HEK293 (cell line): ENCODE measurements around the gene IER2.
A peak's percentile ranks its signal among the peaks of the same experiment; 100 is the strongest.

ENCODE experiments used
- KLF9 ChIP-seq: fragments of 450-650 bp; formaldehyde crosslinking; IDR thresholded peaks from 2 replicates; pipeline ENCODE4 v1.5.1; 2016; ENCODE audit warnings: missing biosample characterization, missing genetic modification characterization, low read depth
- MZF1 ChIP-seq: fragments of 450-650 bp; formaldehyde crosslinking; IDR thresholded peaks from 2 replicates; pipeline ENCODE4 v1.5.1; 2017; ENCODE audit warnings: missing biosample characterization, missing genetic modification characterization, borderline replicate concordance
- REST ChIP-seq: fragments of 450-650 bp; formaldehyde crosslinking; IDR thresholded peaks from 2 replicates; pipeline ENCODE4 v1.5.1; 2016; ENCODE audit warnings: missing biosample characterization, missing genetic modification characterization
- SCRT2 ChIP-seq: fragments of 450-650 bp; formaldehyde crosslinking; IDR thresholded peaks from 2 replicates; pipeline ENCODE4 v1.5.1; 2016; ENCODE audit warnings: missing biosample characterization, missing genetic modification characterization
- ZFHX2 ChIP-seq: fragments of 450-650 bp; formaldehyde crosslinking; conservative IDR thresholded peaks from 2 replicates; pipeline ENCODE4 v1.5.1; 2016; ENCODE audit warnings: missing biosample characterization, missing genetic modification characterization
- ZFP37 ChIP-seq: fragments of 450-650 bp; formaldehyde crosslinking; IDR thresholded peaks from 2 replicates; pipeline ENCODE4 v1.5.1; 2016; ENCODE audit warnings: missing biosample characterization, missing genetic modification characterization
- ZNF138 ChIP-seq: fragments of 450-650 bp; formaldehyde crosslinking; IDR thresholded peaks from 2 replicates; pipeline ENCODE4 v1.5.1; 2016; ENCODE audit warnings: missing biosample characterization, missing genetic modification characterization, borderline replicate concordance
- ZNF169 ChIP-seq: fragments of 450-650 bp; formaldehyde crosslinking; IDR thresholded peaks from 2 replicates; pipeline ENCODE4 v1.5.1; 2016; ENCODE audit warnings: missing biosample characterization, missing genetic modification characterization
- ZNF433 ChIP-seq: fragments of 450-650 bp; formaldehyde crosslinking; IDR thresholded peaks from 2 replicates; pipeline ENCODE4 v1.5.1; 2016; ENCODE audit warnings: missing biosample characterization, missing genetic modification characterization, low read depth
- ZNF473 ChIP-seq: fragments of 450-650 bp; formaldehyde crosslinking; IDR thresholded peaks from 2 replicates; pipeline ENCODE4 v1.5.1; 2017; ENCODE audit warnings: missing biosample characterization, missing genetic modification characterization
- ZNF48 ChIP-seq: fragments of 450-650 bp; formaldehyde crosslinking; IDR thresholded peaks from 2 replicates; pipeline ENCODE4 v1.5.1; 2016; ENCODE audit warnings: missing biosample characterization, missing genetic modification characterization
- ZNF514 ChIP-seq: fragments of 450-650 bp; formaldehyde crosslinking; IDR thresholded peaks from 2 replicates; pipeline ENCODE4 v1.5.1; 2016; ENCODE audit warnings: missing biosample characterization, missing genetic modification characterization
- ZNF529 ChIP-seq: fragments of 450-650 bp; formaldehyde crosslinking; IDR thresholded peaks from 2 replicates; pipeline ENCODE4 v1.5.1; 2017; ENCODE audit warnings: missing genetic modification characterization, missing biosample characterization; ENCODE audit not compliant: insufficient replicate concordance
- ZNF596 ChIP-seq: fragments of 450-650 bp; IDR thresholded peaks from 2 replicates; pipeline ENCODE4 v1.5.0; 2018; ENCODE audit warnings: missing biosample characterization, mild to moderate bottlenecking, missing genetic modification characterization, moderate library complexity
- ZNF600 ChIP-seq: fragments of 450-650 bp; formaldehyde crosslinking; IDR thresholded peaks from 2 replicates; pipeline ENCODE4 v1.5.1; 2016; ENCODE audit warnings: missing biosample characterization, missing genetic modification characterization
- ZNF639 ChIP-seq: fragments of 450-650 bp; formaldehyde crosslinking; IDR thresholded peaks from 2 replicates; pipeline ENCODE4 v1.5.1; 2016; ENCODE audit warnings: missing biosample characterization, missing genetic modification characterization
- ZNF664 ChIP-seq: fragments of 450-650 bp; formaldehyde crosslinking; IDR thresholded peaks from 2 replicates; pipeline ENCODE4 v1.5.1; 2016; ENCODE audit warnings: missing biosample characterization, missing genetic modification characterization
- ZNF76 ChIP-seq: fragments of 450-650 bp; formaldehyde crosslinking; IDR thresholded peaks from 2 replicates; pipeline ENCODE4; 2016; ENCODE audit warnings: low read depth, missing biosample characterization, missing genetic modification characterization, borderline replicate concordance
- ZNF837 ChIP-seq: fragments of 450-650 bp; formaldehyde crosslinking; IDR thresholded peaks from 2 replicates; pipeline ENCODE4 v1.5.1; 2016; ENCODE audit warnings: missing biosample characterization, missing genetic modification characterization
- ZSCAN18 ChIP-seq: fragments of 450-650 bp; formaldehyde crosslinking; IDR thresholded peaks from 2 replicates; pipeline ENCODE4 v1.5.1; 2016; ENCODE audit warnings: missing biosample characterization, missing genetic modification characterization
- ZSCAN30 ChIP-seq: fragments of 450-650 bp; IDR thresholded peaks from 2 replicates; pipeline ENCODE4 v1.5.1; 2018; ENCODE audit warnings: missing biosample characterization, mild to moderate bottlenecking, missing genetic modification characterization, moderate library complexity
- TF ChIP-seq, protein P1 (sequence below): fragments of 450-650 bp; formaldehyde crosslinking; optimal IDR thresholded peaks from 2 replicates; pipeline ENCODE3; 2016; ENCODE audit warnings: missing biosample characterization, mild to moderate bottlenecking, missing genetic modification characterization
- TF ChIP-seq, protein P2 (sequence below): fragments of 450-650 bp; formaldehyde crosslinking; IDR thresholded peaks from 2 replicates; pipeline ENCODE4 v1.5.1; 2016; ENCODE audit warnings: missing biosample characterization, missing genetic modification characterization, borderline replicate concordance
- TF ChIP-seq, protein P3 (sequence below): fragments of 450-650 bp; formaldehyde crosslinking; IDR thresholded peaks from 2 replicates; pipeline ENCODE4 v1.5.1; 2016; ENCODE audit warnings: missing biosample characterization, missing genetic modification characterization

The IER2 gene

GRCh38 chr19:13152974-13153568, 2.9 kb downstream of the IER2 start (continued):
- TF ChIP-seq ZSCAN30 (tag by site-specific recombination) (peak; percentile 49; the same call in 1 of the 2 replicates), ZNF837 (tag by site-specific recombination) (0 out of 2 replicates have a peak, but pooled peaks have one; percentile 84), ZSCAN18 (tag by site-specific recombination) (peak; percentile 75; the same call in 1 of the 2 replicates), ZNF514 (no peak), ZNF433 (tag by site-specific recombination) (no peak), ZFP37 (peak; percentile 97), ZNF169 (tag by site-specific recombination) (peak; percentile 76; the same call in 1 of the 2 replicates), ZNF529 (tag by site-specific recombination) (no peak), ZNF664 (tag by site-specific recombination) (no peak), KLF9 (peak; percentile 77), ZFHX2 (peak; percentile 92), ZNF600 (tag by site-specific recombination) (peak; percentile 98), REST (tag by site-specific recombination) (peak; percentile 47; the same call in 1 of the 2 replicates), ZNF639 (tag by site-specific recombination) (peak; percentile 81), ZNF76 (tag by site-specific recombination) (peak; percentile 75; the same call in 1 of the 2 replicates), MZF1 (tag by site-specific recombination) (no peak), ZNF48 (tag by site-specific recombination) (no peak), ZNF596 (tag by site-specific recombination) (no peak; the same call in 1 of the 2 replicates), ZNF473 (tag by site-specific recombination) (no peak), ZNF138 (no peak), SCRT2 (peak; percentile 92)
- TF ChIP-seq, protein P1, sequence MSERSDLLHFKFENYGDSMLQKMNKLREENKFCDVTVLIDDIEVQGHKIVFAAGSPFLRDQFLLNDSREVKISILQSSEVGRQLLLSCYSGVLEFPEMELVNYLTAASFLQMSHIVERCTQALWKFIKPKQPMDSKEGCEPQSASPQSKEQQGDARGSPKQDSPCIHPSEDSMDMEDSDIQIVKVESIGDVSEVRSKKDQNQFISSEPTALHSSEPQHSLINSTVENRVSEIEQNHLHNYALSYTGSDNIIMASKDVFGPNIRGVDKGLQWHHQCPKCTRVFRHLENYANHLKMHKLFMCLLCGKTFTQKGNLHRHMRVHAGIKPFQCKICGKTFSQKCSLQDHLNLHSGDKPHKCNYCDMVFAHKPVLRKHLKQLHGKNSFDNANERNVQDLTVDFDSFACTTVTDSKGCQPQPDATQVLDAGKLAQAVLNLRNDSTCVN: no peak
- TF ChIP-seq, protein P2, sequence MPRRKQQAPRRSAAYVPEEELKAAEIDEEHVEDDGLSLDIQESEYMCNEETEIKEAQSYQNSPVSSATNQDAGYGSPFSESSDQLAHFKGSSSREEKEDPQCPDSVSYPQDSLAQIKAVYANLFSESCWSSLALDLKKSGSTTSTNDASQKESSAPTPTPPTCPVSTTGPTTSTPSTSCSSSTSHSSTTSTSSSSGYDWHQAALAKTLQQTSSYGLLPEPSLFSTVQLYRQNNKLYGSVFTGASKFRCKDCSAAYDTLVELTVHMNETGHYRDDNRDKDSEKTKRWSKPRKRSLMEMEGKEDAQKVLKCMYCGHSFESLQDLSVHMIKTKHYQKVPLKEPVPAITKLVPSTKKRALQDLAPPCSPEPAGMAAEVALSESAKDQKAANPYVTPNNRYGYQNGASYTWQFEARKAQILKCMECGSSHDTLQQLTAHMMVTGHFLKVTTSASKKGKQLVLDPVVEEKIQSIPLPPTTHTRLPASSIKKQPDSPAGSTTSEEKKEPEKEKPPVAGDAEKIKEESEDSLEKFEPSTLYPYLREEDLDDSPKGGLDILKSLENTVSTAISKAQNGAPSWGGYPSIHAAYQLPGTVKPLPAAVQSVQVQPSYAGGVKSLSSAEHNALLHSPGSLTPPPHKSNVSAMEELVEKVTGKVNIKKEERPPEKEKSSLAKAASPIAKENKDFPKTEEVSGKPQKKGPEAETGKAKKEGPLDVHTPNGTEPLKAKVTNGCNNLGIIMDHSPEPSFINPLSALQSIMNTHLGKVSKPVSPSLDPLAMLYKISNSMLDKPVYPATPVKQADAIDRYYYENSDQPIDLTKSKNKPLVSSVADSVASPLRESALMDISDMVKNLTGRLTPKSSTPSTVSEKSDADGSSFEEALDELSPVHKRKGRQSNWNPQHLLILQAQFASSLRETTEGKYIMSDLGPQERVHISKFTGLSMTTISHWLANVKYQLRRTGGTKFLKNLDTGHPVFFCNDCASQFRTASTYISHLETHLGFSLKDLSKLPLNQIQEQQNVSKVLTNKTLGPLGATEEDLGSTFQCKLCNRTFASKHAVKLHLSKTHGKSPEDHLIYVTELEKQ (tag by site-specific recombination): peak; percentile 55; the same call in 1 of the 2 replicates
- TF ChIP-seq, protein P3, sequence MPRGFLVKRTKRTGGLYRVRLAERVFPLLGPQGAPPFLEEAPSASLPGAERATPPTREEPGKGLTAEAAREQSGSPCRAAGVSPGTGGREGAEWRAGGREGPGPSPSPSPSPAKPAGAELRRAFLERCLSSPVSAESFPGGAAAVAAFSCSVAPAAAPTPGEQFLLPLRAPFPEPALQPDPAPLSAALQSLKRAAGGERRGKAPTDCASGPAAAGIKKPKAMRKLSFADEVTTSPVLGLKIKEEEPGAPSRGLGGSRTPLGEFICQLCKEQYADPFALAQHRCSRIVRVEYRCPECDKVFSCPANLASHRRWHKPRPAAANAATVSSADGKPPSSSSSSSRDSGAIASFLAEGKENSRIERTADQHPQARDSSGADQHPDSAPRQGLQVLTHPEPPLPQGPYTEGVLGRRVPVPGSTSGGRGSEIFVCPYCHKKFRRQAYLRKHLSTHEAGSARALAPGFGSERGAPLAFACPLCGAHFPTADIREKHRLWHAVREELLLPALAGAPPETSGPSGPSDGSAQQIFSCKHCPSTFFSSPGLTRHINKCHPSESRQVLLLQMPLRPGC (tag by site-specific recombination): peak; percentile 88
